Measurements from ENCODE around the gene CUX1.

The CUX1 gene

DNA sequence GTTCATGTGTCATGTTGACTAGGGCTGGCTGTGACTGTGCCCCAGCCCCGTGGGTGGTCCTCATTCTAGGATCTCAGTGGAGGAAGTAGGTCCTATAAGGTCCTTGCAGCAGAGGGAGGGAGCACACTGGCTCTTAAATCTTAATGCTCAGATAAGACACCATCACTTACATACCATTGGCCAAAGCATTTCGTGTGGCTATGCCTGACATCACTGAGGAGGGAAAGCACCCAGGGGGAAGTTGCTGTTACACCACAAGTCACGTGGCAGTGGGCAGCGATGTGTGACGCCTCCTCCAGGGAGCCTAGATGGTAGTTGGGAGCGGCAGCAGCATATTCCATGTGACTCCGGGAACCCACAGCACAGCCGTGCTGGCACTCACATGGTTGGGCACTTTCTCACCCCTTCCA is 244.6 kb downstream of the CUX1 start:
- in situ Hi-C loops (cut with MboI; ENCODE audit: low sequenced_read_pairs): no loop called here

GRCh38 chr7:102063690-102064180 is 246.3 kb downstream of the CUX1 start:
- in situ Hi-C loops (cut with MboI; ENCODE audit: low sequenced_read_pairs): no loop called here

DNA sequence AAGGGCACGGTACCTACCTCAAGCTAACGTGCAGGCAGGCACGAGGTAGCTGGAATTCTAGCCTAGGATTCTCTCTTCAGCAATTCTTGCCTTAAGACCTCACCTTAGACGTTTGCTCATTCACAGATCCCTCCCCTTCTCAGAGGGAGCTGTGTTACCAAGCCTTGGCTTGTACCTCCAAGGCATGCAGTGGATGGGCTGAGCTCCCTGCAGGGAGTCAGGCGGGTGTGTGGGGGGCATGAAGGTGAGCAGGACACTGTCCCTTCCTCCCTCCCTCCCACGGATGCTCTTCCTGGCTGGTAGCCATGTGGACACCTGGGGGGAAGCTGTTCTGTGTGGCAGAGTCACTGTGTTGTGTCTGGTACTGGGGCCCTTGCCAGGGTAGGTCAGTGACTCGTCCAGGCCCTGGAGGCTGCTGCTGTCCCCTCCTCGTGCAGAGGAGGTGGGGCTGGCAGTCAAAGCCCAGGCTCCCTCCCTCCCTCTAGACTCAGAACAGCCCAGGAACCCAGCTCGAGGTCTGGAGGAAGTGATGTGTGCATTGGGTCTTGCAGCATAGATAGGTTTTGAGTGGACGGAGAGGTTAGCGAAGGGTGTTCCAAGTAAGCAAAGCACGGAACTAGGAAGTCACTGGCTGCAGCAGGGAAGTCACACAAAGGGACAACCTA is 247.1 kb downstream of the CUX1 start:
- in situ Hi-C loops (cut with MboI; ENCODE audit: low sequenced_read_pairs): no loop called here

GRCh38 chr7:102065226-102065625 is 247.8 kb downstream of the CUX1 start:
- in situ Hi-C loops (cut with MboI; ENCODE audit: low sequenced_read_pairs): no loop called here

- in situ Hi-C loops (cut with MboI; ENCODE audit: low sequenced_read_pairs): no loop called here
Measured at GRCh38 chr7:102066476-102066875, 249.1 kb downstream of the CUX1 start.

- in situ Hi-C loops (cut with MboI; ENCODE audit: low sequenced_read_pairs): no loop called here
Measured at GRCh38 chr7:102068846-102069245, 251.4 kb downstream of the CUX1 start.

DNA sequence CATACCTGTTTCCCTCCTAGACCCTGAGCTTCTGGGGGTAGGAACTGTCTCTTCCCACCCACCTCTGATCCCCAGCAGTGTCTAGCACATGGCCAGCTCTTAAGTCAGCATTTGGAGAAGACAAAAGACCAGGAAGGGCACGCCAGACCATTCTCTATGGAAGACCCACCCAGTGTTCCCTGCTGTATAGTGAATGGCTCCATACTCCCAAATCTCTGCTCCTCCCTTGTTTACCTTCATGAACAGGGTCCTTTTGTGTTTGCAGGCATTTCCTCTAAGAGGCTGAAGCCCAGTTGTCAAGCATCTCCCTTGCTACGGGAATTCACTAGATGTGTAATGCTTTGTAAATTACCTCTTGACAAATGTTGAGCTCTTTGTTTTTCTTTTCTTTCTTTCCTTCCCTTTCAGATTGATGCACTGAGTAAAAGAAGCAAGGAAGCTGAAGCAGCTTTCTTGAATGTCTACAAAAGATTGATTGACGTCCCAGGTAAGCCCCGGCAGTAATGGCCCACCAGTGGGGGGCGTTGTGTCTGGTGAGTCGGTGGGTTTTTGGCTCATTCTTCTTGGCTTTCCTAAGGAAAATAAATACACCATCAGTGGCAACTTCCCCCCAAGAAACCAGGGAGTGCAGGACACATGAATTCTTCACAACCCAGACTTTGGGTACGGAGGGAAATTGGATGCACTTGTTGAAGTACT is 252.7 kb downstream of the CUX1 start:
- in situ Hi-C loops (cut with MboI; ENCODE audit: low sequenced_read_pairs): no loop called here

- in situ Hi-C loops (cut with MboI; ENCODE audit: low sequenced_read_pairs): no loop called here
Measured at GRCh38 chr7:102072003-102072402, 254.6 kb downstream of the CUX1 start.

DNA sequence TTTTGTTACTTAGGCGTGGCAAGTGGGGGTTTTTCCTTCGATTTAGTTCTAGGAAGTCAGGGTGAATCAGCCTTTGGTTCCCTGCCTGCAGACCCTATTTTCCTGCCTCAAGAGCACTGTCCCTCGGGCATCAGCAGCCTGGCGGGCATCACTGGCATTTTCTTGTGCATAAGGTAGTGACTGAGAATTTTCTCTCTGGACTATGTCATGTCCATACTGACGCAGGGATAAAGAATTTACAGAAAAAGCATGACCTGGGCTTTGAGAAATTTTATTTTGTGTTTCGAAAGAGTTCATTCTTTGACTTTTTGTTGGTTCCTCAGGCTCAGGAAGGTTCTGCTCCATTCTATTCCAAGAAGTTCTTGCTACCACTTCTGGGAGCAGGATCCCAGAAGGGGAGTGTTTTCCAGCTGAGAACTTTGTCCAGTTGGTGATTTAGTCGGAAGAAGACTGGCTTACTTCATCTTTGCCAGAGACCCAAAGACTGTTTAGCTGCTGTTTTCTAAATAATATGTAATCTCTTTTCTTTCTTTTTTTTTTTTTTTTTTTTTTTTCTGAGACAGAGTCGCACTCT is 255.3 kb downstream of the CUX1 start:
- in situ Hi-C loops (cut with MboI; ENCODE audit: low sequenced_read_pairs): no loop called here

DNA sequence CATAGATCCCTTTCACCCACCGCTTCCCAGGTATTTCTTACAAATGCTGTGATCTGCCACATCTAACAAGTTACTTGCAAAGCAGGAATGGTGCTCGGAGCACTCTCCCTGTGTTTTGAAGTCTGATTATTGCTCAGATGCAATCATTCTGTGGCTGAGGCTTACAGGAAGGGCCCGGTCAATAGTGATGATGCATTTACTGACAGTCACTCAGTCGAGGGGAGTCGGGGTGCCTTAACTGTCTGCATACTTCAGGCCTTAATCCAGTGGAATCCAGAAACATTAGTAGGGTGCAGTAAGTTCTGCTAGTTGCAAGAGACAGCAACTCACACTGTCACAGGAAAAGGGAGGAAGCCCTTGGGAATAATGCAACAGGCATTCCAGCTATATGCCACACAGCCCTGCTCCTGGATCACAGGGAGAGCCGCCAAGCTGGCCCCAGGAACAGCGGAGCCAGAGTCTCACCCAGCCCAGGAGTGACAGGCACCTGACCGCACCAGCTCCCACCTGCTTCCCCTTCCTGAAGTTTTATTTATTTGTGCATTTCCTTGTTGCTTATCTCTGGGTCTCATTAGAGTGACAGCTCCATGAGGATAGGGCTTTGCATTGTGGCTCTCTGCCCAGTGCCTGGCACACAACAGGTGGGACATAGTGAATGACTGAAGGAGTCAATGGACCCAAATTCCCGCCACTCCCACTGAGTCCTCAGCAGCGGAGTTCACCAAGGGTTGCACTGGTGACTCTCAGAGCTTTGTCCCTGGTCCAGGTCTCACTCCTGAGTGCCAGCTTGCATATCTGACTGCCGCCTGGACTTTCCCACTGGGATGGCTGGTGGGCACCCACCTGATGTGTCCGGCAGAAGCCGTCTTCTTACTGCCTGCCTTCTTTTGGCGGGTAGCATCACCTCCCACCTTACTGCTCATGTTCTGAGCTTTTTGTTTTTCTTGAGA is 256.8 kb downstream of the CUX1 start:
- in situ Hi-C loops (cut with MboI; ENCODE audit: low sequenced_read_pairs): no loop called here

GRCh38 chr7:102075126-102075525 is 257.7 kb downstream of the CUX1 start:
- in situ Hi-C loops (cut with MboI; ENCODE audit: low sequenced_read_pairs): no loop called here

GRCh38 chr7:102075553-102076135 is 258.2 kb downstream of the CUX1 start:
- in situ Hi-C loops (cut with MboI; ENCODE audit: low sequenced_read_pairs): no loop called here

DNA sequence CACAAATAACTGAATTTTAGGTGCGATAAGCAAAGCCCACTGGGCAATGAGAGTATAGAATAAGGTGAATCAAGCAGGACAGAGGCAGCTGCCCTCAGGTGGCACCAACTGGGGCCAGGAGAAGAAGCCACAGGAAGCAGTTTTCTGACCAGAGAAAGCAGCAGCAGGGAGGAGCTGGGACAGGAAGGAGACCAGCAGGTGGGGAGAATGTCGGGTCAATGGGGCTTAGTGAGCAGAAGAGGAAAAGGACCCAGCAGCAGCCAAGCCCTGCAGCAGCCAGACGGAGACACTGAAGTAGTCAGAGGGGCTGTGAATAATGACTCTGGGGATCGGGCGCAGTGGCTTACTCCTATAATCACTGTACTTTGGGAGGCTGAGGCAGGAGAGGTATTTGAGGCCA is 259.7 kb downstream of the CUX1 start:
- in situ Hi-C loops (cut with MboI; ENCODE audit: low sequenced_read_pairs): no loop called here

- in situ Hi-C loops (cut with MboI; ENCODE audit: low sequenced_read_pairs): no loop called here
Measured at GRCh38 chr7:102079140-102080018, 262.0 kb downstream of the CUX1 start.

DNA sequence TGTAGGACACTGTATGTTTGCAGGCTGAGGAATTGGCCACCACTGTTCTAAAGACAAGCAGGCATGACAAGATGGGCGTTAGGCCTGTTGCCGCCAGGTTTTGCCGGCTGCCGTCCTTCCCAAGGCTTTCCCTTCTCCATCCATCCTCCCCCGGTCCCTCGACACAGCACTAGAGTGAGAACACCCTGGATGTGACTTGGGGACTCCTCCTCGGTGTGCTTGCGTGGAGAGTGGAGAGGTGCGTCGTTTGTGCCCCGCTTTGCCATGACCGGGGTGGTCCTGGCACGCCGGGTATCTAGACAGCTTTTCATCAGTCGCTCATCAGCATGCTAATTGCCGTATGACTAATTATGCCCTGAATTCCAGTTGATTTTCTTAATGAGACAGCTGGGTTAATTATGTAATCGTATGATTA is 262.6 kb downstream of the CUX1 start:
- in situ Hi-C loops (cut with MboI; ENCODE audit: low sequenced_read_pairs): no loop called here

GRCh38 chr7:102080434-102081243 is 263.2 kb downstream of the CUX1 start:
- in situ Hi-C loops (cut with MboI; ENCODE audit: low sequenced_read_pairs): no loop called here

- in situ Hi-C loops (cut with MboI; ENCODE audit: low sequenced_read_pairs): no loop called here
Measured at GRCh38 chr7:102081244-102081627, 263.8 kb downstream of the CUX1 start.

- in situ Hi-C loops (cut with MboI; ENCODE audit: low sequenced_read_pairs): no loop called here
Measured at GRCh38 chr7:102082693-102083368, 265.4 kb downstream of the CUX1 start.
